GM23338 (cell line): ENCODE results near the gene TPCN2. TPM values are rescaled to one million over a fixed set of nuclear protein-coding genes. Genes with fewer than 3 reads are reported as not detected.

Experiments used
- ATAC-seq: fragments of 200-7000 bp; cut with Tn5 transposase; 3 replicates; pipeline ENCODE4 v1.9.1; 2020
- DNase-seq: peaks from one replicate; pipeline ENCODE4 v3.0.0-alpha.2; 2015; ENCODE audit warnings: low spot score
- H2AFZ ChIP-seq: fragments of 200-600 bp; sonication (generic); 2 replicates; pipeline ENCODE4 v1.8.0; 2016; ENCODE audit warnings: antibody characterized with exemption, mild to moderate bottlenecking, moderate library complexity
- H3F3A ChIP-seq: fragments of 200-600 bp; sonication (generic); replicated peaks from 2 replicates; pipeline ENCODE4 v1.8.0; 2017; ENCODE audit warnings: antibody characterized with exemption, mixed run types, low read depth
- H3K27ac ChIP-seq: fragments of 200-600 bp; sonication (generic); 2 replicates; pipeline ENCODE4 v1.6.1; 2016; ENCODE audit warnings: low read depth
- H3K27me3 ChIP-seq: fragments of 200-600 bp; sonication (generic); 2 replicates; pipeline ENCODE4 v1.8.0; 2016; ENCODE audit warnings: mild to moderate bottlenecking, mixed run types, moderate library complexity; ENCODE audit not compliant: insufficient read depth
- H3K36me3 ChIP-seq: fragments of 200-600 bp; sonication (generic); 2 replicates; pipeline ENCODE4 v1.8.0; 2016; ENCODE audit warnings: mild to moderate bottlenecking; ENCODE audit not compliant: insufficient read depth
- H3K4me1 ChIP-seq: fragments of 200-600 bp; sonication (generic); 2 replicates; pipeline ENCODE4 v1.8.0; 2016; ENCODE audit warnings: mild to moderate bottlenecking, moderate library complexity; ENCODE audit not compliant: insufficient read depth
- H3K4me2 ChIP-seq: fragments of 200-600 bp; sonication (generic); 2 replicates; pipeline ENCODE4 v1.7.1; 2017; ENCODE audit warnings: mixed run types
- H3K4me3 ChIP-seq: fragments of 200-600 bp; sonication (generic); 2 replicates; pipeline ENCODE4 v1.6.1; 2016; ENCODE audit warnings: mixed run types
- H3K79me2 ChIP-seq: fragments of 200-600 bp; sonication (generic); replicated peaks from 2 replicates; pipeline ENCODE4 v1.8.0; 2017; ENCODE audit warnings: mild to moderate bottlenecking; ENCODE audit not compliant: insufficient read depth
- H3K9me2 ChIP-seq: fragments of 200-600 bp; sonication (generic); 2 replicates; pipeline ENCODE4 v1.8.0; 2017; ENCODE audit not compliant: insufficient read depth
- H4K20me1 ChIP-seq: fragments of 200-600 bp; sonication (generic); replicated peaks from 2 replicates; pipeline ENCODE4 v1.8.0; 2017; ENCODE audit warnings: mild to moderate bottlenecking; ENCODE audit not compliant: insufficient read depth
- H3K27ac Mint-ChIP-seq: 2 replicates; pipeline ENCODE4 v1.8.0; 2020; ENCODE audit warnings: inconsistent platforms, mild to moderate bottlenecking, moderate library complexity, mixed read lengths
- H3K27me3 Mint-ChIP-seq: 3 replicates; pipeline ENCODE4 v1.8.0; 2022; ENCODE audit warnings: low read depth, mild to moderate bottlenecking, moderate library complexity, mixed read lengths, inconsistent platforms; ENCODE audit not compliant: insufficient read depth, poor library complexity
- H3K36me3 Mint-ChIP-seq: 3 replicates; pipeline ENCODE4 v1.8.0; 2021; ENCODE audit warnings: low read depth, mild to moderate bottlenecking, inconsistent platforms, moderate library complexity, mixed read lengths
- H3K4me1 Mint-ChIP-seq: 3 replicates; pipeline ENCODE4 v1.8.0; 2020; ENCODE audit warnings: mild to moderate bottlenecking, inconsistent platforms, mixed read lengths
- H3K4me3 Mint-ChIP-seq: 3 replicates; pipeline ENCODE4 v1.8.0; 2021; ENCODE audit warnings: moderate library complexity, mild to moderate bottlenecking, inconsistent platforms, mixed read lengths
- H3K9me3 Mint-ChIP-seq: 3 replicates; pipeline ENCODE4 v1.8.0; 2020; ENCODE audit warnings: moderate library complexity, mild to moderate bottlenecking, inconsistent platforms, mixed read lengths
- CREB1 ChIP-seq: fragments of 250-450 bp; sonication (Bioruptor Pico); IDR thresholded peaks from 2 replicates; pipeline ENCODE4 v1.5.0; 2020; ENCODE audit warnings: low read depth, mild to moderate bottlenecking, moderate library complexity
- EZH2 ChIP-seq: fragments of 200-600 bp; sonication (generic); IDR thresholded peaks from one replicate; pipeline ENCODE4 v1.8.0; 2017; ENCODE audit warnings: antibody characterized with exemption, mild to moderate bottlenecking, low read depth; ENCODE audit not compliant: unreplicated experiment
- EZH2phosphoT487 ChIP-seq: fragments of 200-600 bp; sonication (generic); IDR thresholded peaks from one replicate; pipeline ENCODE4 v1.8.1; 2018; ENCODE audit warnings: antibody characterized with exemption; ENCODE audit not compliant: unreplicated experiment
- NANOG ChIP-seq: IDR thresholded peaks from 2 replicates; pipeline ENCODE4 v1.6.1; 2016; ENCODE audit warnings: antibody characterized with exemption, borderline replicate concordance
- POLR2AphosphoS5 ChIP-seq: IDR thresholded peaks from 2 replicates; pipeline ENCODE4 v1.6.1; 2016; ENCODE audit warnings: antibody characterized with exemption, low read depth
- STAT1 ChIP-seq: IDR thresholded peaks from one replicate; pipeline ENCODE4 v1.6.1; 2016; ENCODE audit warnings: antibody characterized with exemption; ENCODE audit not compliant: unreplicated experiment
- ZNF114 ChIP-seq: fragments of 250-450 bp; sonication (Bioruptor Pico); IDR thresholded peaks from 2 replicates; pipeline ENCODE4 v1.5.0; 2020; ENCODE audit warnings: mild to moderate bottlenecking, moderate library complexity
- ZNF331 ChIP-seq: fragments of 250-450 bp; sonication (Bioruptor Pico); IDR thresholded peaks from 2 replicates; pipeline ENCODE4 v1.5.0; 2020; ENCODE audit warnings: low read depth, mild to moderate bottlenecking, moderate library complexity
- polyA plus RNA-seq: library from polyadenylated mRNA; unstranded; fragments of >200 nt; fragmentation: Nextera tagmentation; extraction: Ambion mirVana; gene quantifications from 2 replicates; pipeline ENCODE4 v1.2.1, GENCODE V29; 2016
- total RNA-seq: library from RNA; depleted of rRNA; stranded (reverse); fragments of >200 nt; shearing (Covaris generic); gene quantifications from 2 replicates; pipeline ENCODE4 v1.2.3, GENCODE V29; 2014
- TF ChIP-seq, protein P1 (sequence below): IDR thresholded peaks from 2 replicates; pipeline ENCODE4 v1.6.1; 2016; ENCODE audit warnings: antibody characterized with exemption
- TF ChIP-seq, protein P2 (sequence below): fragments of 250-450 bp; sonication (Bioruptor Pico); IDR thresholded peaks from 2 replicates; pipeline ENCODE4 v1.5.0; 2020; ENCODE audit warnings: mild to moderate bottlenecking, moderate library complexity
- TF ChIP-seq, protein P3 (sequence below), 2 experiments: fragments of 200-600 bp in 1 of 2; sonication (generic) in 1 of 2; conservative IDR thresholded peaks; 2 replicates each; pipeline versions ENCODE4 v1.5.1 to v1.6.1; 2016 to 2017; ENCODE audit warnings: antibody characterized with exemption in 2 of 2, low read depth in 2 of 2, mild to moderate bottlenecking in 2 of 2, moderate library complexity in 1 of 2

Gene TPCN2
- total and polyA plus RNA-seq, 2 experiments from 2014 or later, result 5.8 to 14.7 TPM

DNA sequence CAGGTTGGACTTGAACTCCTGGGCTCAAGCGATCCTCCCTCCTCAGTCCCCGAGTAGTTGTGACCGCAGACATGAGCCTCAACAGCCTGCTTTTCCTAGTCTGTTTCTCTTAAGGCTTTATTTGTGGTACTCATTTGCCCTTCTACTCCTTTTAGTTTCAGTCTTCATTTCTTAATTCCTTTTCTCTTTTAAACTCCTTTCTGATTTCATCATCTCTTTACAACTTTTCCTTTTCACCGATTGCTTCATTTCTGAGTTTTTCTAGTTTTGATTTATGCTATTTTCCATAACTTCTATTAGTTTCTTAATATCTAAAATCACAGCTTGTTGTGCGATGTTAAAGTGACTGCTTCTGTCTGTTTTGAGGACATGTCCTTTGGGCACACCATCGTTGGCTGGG, 18.4 kb upstream of the TPCN2 start:
- Mint-ChIP-seq H3K4me1 (peaks cover 20% of the 10 kb centered on the region), H3K4me3 (no peak overlapping the region), H3K36me3 (no peaks in the 10 kb centered on the region), H3K27me3 (peaks cover 7% of the 10 kb centered on the region), H3K9me3 (no peaks in the 10 kb centered on the region), H3K27ac (no peak overlapping the region)
- Histone ChIP-seq H3F3A (no peaks in the 10 kb centered on the region), H3K36me3 (no peaks in the 10 kb centered on the region), H3K4me1 (no peaks in the 10 kb centered on the region), H4K20me1 (no peaks in the 10 kb centered on the region), H2AFZ (no peak overlapping the region; the same call in 1 of the 2 replicates), H3K9me2 (no peaks in the 10 kb centered on the region), H3K79me2 (no peaks in the 10 kb centered on the region), H3K4me3 (no peak overlapping the region), H3K27me3 (no peaks in the 10 kb centered on the region), H3K27ac (no peak overlapping the region), H3K4me2 (no peak overlapping the region)
- TF ChIP-seq ZNF331 (CRISPR knock-in tag) (no peak), NANOG (no peak), ZNF114 (CRISPR knock-in tag) (no peak), STAT1 (no peak), EZH2phosphoT487 (no peak), EZH2 (no peak)
- TF ChIP-seq, protein P1, sequence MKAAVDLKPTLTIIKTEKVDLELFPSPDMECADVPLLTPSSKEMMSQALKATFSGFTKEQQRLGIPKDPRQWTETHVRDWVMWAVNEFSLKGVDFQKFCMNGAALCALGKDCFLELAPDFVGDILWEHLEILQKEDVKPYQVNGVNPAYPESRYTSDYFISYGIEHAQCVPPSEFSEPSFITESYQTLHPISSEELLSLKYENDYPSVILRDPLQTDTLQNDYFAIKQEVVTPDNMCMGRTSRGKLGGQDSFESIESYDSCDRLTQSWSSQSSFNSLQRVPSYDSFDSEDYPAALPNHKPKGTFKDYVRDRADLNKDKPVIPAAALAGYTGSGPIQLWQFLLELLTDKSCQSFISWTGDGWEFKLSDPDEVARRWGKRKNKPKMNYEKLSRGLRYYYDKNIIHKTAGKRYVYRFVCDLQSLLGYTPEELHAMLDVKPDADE, result no peak
- no peak for DNase-seq
- no peak for ATAC-seq

DNA sequence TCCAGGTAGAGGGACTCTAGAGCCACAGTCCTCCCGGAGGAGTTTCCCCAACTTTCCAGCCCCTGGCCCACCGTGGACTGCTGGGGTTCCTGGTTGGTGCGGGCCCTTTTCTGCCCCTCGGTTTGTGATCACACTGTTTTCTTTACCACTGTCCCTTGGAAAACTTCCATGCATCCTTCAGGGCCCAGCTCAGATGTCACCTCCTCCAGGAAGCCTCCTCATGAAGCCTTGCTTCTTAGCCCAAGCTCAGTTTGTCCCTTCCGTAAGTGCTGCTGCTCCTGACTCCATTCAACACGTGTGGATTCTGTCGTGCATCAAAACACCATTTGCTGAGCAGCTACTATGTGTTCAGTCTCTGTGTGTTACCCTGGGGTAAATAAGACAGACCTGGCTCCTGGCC, 15.9 kb upstream of the TPCN2 start:
- H3K36me3 Mint-ChIP-seq, result no peaks in the 10 kb centered on the region
- H3K9me2 ChIP-seq, result no peaks in the 10 kb centered on the region
- H3K36me3 ChIP-seq, result no peaks in the 10 kb centered on the region
- no peaks in the 10 kb centered on the region for H4K20me1 ChIP-seq
- H3K27ac ChIP-seq, result no peak overlapping the region
- no peak overlapping the region for H3K4me3 Mint-ChIP-seq
- H3K4me1 ChIP-seq, result no peaks in the 10 kb centered on the region
- H3K4me1 Mint-ChIP-seq, result peaks cover 15% of the 10 kb centered on the region
- no peak overlapping the region for H2AFZ ChIP-seq
- DNase-seq (no peak), ATAC-seq (no peak)
- H3K27me3 ChIP-seq, result no peaks in the 10 kb centered on the region
- peaks cover 7% of the 10 kb centered on the region for H3K27me3 Mint-ChIP-seq
- no peak overlapping the region for H3K4me3 ChIP-seq
- H3K27ac Mint-ChIP-seq, result peak overlapping the region; percentile 59; the same call in 1 of the 2 replicates
- H3K79me2 ChIP-seq, result no peaks in the 10 kb centered on the region
- H3F3A ChIP-seq, result no peaks in the 10 kb centered on the region
- H3K9me3 Mint-ChIP-seq, result no peaks in the 10 kb centered on the region
- no peak overlapping the region for H3K4me2 ChIP-seq
- TF ChIP-seq ZNF331 (CRISPR knock-in tag), result no peak
- TF ChIP-seq ZNF114 (CRISPR knock-in tag), result no peak
- TF ChIP-seq, protein P1, result no peak
- TF ChIP-seq EZH2, result no peak
- TF ChIP-seq EZH2phosphoT487, result no peak
- no peak for TF ChIP-seq NANOG
- no peak for TF ChIP-seq CREB1 (CRISPR knock-in tag)
- TF ChIP-seq, protein P2, sequence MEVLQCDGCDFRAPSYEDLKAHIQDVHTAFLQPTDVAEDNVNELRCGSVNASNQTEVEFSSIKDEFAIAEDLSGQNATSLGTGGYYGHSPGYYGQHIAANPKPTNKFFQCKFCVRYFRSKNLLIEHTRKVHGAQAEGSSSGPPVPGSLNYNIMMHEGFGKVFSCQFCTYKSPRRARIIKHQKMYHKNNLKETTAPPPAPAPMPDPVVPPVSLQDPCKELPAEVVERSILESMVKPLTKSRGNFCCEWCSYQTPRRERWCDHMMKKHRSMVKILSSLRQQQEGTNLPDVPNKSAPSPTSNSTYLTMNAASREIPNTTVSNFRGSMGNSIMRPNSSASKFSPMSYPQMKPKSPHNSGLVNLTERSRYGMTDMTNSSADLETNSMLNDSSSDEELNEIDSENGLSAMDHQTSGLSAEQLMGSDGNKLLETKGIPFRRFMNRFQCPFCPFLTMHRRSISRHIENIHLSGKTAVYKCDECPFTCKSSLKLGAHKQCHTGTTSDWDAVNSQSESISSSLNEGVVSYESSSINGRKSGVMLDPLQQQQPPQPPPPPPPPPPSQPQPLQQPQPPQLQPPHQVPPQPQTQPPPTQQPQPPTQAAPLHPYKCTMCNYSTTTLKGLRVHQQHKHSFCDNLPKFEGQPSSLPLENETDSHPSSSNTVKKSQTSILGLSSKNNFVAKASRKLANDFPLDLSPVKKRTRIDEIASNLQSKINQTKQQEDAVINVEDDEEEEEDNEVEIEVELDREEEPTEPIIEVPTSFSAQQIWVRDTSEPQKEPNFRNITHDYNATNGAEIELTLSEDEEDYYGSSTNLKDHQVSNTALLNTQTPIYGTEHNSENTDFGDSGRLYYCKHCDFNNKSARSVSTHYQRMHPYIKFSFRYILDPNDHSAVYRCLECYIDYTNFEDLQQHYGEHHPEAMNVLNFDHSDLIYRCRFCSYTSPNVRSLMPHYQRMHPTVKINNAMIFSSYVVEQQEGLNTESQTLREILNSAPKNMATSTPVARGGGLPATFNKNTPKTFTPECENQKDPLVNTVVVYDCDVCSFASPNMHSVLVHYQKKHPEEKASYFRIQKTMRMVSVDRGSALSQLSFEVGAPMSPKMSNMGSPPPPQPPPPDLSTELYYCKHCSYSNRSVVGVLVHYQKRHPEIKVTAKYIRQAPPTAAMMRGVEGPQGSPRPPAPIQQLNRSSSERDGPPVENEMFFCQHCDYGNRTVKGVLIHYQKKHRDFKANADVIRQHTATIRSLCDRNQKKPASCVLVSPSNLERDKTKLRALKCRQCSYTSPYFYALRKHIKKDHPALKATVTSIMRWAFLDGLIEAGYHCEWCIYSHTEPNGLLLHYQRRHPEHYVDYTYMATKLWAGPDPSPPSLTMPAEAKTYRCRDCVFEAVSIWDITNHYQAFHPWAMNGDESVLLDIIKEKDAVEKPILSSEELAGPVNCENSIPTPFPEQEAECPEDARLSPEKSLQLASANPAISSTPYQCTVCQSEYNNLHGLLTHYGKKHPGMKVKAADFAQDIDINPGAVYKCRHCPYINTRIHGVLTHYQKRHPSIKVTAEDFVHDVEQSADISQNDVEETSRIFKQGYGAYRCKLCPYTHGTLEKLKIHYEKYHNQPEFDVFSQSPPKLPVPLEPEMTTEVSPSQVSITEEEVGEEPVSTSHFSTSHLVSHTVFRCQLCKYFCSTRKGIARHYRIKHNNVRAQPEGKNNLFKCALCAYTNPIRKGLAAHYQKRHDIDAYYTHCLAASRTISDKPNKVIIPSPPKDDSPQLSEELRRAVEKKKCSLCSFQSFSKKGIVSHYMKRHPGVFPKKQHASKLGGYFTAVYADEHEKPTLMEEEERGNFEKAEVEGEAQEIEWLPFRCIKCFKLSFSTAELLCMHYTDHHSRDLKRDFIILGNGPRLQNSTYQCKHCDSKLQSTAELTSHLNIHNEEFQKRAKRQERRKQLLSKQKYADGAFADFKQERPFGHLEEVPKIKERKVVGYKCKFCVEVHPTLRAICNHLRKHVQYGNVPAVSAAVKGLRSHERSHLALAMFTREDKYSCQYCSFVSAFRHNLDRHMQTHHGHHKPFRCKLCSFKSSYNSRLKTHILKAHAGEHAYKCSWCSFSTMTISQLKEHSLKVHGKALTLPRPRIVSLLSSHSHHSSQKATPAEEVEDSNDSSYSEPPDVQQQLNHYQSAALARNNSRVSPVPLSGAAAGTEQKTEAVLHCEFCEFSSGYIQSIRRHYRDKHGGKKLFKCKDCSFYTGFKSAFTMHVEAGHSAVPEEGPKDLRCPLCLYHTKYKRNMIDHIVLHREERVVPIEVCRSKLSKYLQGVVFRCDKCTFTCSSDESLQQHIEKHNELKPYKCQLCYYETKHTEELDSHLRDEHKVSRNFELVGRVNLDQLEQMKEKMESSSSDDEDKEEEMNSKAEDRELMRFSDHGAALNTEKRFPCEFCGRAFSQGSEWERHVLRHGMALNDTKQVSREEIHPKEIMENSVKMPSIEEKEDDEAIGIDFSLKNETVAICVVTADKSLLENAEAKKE (CRISPR knock-in tag), result no peak
- TF ChIP-seq STAT1, result no peak
- TF ChIP-seq, protein P3, sequence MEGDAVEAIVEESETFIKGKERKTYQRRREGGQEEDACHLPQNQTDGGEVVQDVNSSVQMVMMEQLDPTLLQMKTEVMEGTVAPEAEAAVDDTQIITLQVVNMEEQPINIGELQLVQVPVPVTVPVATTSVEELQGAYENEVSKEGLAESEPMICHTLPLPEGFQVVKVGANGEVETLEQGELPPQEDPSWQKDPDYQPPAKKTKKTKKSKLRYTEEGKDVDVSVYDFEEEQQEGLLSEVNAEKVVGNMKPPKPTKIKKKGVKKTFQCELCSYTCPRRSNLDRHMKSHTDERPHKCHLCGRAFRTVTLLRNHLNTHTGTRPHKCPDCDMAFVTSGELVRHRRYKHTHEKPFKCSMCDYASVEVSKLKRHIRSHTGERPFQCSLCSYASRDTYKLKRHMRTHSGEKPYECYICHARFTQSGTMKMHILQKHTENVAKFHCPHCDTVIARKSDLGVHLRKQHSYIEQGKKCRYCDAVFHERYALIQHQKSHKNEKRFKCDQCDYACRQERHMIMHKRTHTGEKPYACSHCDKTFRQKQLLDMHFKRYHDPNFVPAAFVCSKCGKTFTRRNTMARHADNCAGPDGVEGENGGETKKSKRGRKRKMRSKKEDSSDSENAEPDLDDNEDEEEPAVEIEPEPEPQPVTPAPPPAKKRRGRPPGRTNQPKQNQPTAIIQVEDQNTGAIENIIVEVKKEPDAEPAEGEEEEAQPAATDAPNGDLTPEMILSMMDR (conservative IDR thresholded peaks at IDR 0.05; ENCODE audit: low read depth in 2 of 2), result no peak
- no peak for TF ChIP-seq POLR2AphosphoS5
